Measurements from ENCODE around the gene SMPD3. TPM values are rescaled to one million over a fixed set of nuclear protein-coding genes. Genes with fewer than 3 reads are reported as not detected.

SMPD3 gene
- total RNA-seq, 1 experiment from 2014 or later, result 0.70 TPM

GRCh38 chr16:68359398-68360191 is 88.7 kb downstream of the SMPD3 start:
- H2BK120ac ChIP-seq (ENCODE audit: low read depth, low read length, poor library complexity, severe bottlenecking), result no peak overlapping the region
- TF ChIP-seq CTCF (conservative IDR thresholded peaks at IDR 0.05), result no peak
- H4K5ac ChIP-seq (ENCODE audit: insufficient read length, low read depth, low read length), result no peak overlapping the region
- H3K79me2 ChIP-seq (ENCODE audit: insufficient read depth, low read length), result no peaks in the 10 kb centered on the region
- no peak overlapping the region for H2BK5ac ChIP-seq (ENCODE audit: insufficient read length, low read length)
- H3K27ac ChIP-seq (ENCODE audit: insufficient read length, low read depth, low read length), result no peak overlapping the region
- H3K9me3 Mint-ChIP-seq, result no peaks in the 10 kb centered on the region
- no peak overlapping the region for H3K14ac ChIP-seq (ENCODE audit: insufficient read depth, low read length)
- H3K18ac ChIP-seq (ENCODE audit: insufficient read length, low read depth, low read length), result no peak overlapping the region
- H2BK20ac ChIP-seq (ENCODE audit: low read depth, low read length, poor library complexity, severe bottlenecking), result no peak overlapping the region
- H2AK5ac ChIP-seq (ENCODE audit: insufficient read length, low read length), result no peak overlapping the region
- H4K91ac ChIP-seq (ENCODE audit: insufficient read length, low read depth, low read length), result no peak overlapping the region
- no peaks in the 10 kb centered on the region for H3K27me3 ChIP-seq (ENCODE audit: insufficient read depth, low read length)
- H3K79me1 ChIP-seq (ENCODE audit: insufficient read depth, low read depth, low read length, poor library complexity, severe bottlenecking), result no peaks in the 10 kb centered on the region
- no peak for DNase-seq
- no peak overlapping the region for H3K56ac ChIP-seq (ENCODE audit: insufficient read length, low read depth, low read length)
- H2BK12ac ChIP-seq (ENCODE audit: insufficient read length, low read depth, low read length), result no peak overlapping the region
- H3K9ac ChIP-seq (ENCODE audit: extremely low read depth, insufficient read length, low read length), result no peak overlapping the region
- no peak overlapping the region for H2BK15ac ChIP-seq (ENCODE audit: low read depth, low read length)
- H3T11ph ChIP-seq (ENCODE audit: low read length), result no peak overlapping the region
- H3K4ac ChIP-seq (ENCODE audit: low read depth, low read length), result no peak overlapping the region
- no peak overlapping the region for H3K27ac Mint-ChIP-seq
- H3K4me1 Mint-ChIP-seq, result peaks cover 10 to 16% of the 10 kb centered on the region in 2 experiments
- H3K23me2 ChIP-seq (ENCODE audit: insufficient read length, low read depth, low read length, poor library complexity, severe bottlenecking), result no peaks in the 10 kb centered on the region
- H3K4me3 Mint-ChIP-seq, result no peak overlapping the region
- no peaks in the 10 kb centered on the region for H4K20me1 ChIP-seq (ENCODE audit: control insufficient read depth, insufficient read depth, insufficient read length)
- no peak overlapping the region for H4K8ac ChIP-seq (replicated peaks; ENCODE audit: insufficient read length, low read depth, low read length)
- WGBS (ENCODE audit: extremely low coverage, insufficient read length, low lambda C conversion rate), result no CpG with 5 or more reads among the region's 23 CpGs
- H3K27me3 Mint-ChIP-seq (ENCODE audit: low read depth), result no peaks in the 10 kb centered on the region; the same call in 1 of the 2 replicates
- no peaks in the 10 kb centered on the region for H3K9me3 ChIP-seq (ENCODE audit: control insufficient read depth, low read depth, low read length)
- H3K23ac ChIP-seq (ENCODE audit: insufficient read length, low read depth, low read length), result no peak overlapping the region
- H3K4me2 ChIP-seq (ENCODE audit: insufficient read depth, insufficient read length, low read length), result no peak overlapping the region
- H2AFZ ChIP-seq (ENCODE audit: low read length), result no peak overlapping the region
- H3K4me1 ChIP-seq (ENCODE audit: insufficient read depth, low read length), result no peaks in the 10 kb centered on the region
- peaks cover 4 to 27% (median 22%) of the 10 kb centered on the region in 3 experiments; a peak in 6 of 7 replicates for H3K36me3 Mint-ChIP-seq (ENCODE audit: insufficient read depth in 1 of 3, low read depth in 3 of 3)
